ES-I3 (cell line): ENCODE data around the gene AP2S1.
A peak's percentile ranks its signal among the peaks of the same experiment; 100 is the strongest.
"Not testable (repeated sequence)": the region's sequence is repeated elsewhere in the genome, so short reads cannot be mapped to it uniquely, and the experiment has no call there.

ENCODE experiments used
- H3K36me3 ChIP-seq: 2 replicates; pipeline ENCODE4 v1.6.1; 2013; ENCODE audit warnings: mild to moderate bottlenecking, low read length, control low read depth, moderate library complexity; ENCODE audit not compliant: insufficient read depth
- H3K4me1 ChIP-seq: 2 replicates; pipeline ENCODE4 v1.6.1; 2013; ENCODE audit warnings: mild to moderate bottlenecking, control low read depth, low read length; ENCODE audit not compliant: insufficient read depth
- H3K9ac ChIP-seq: 2 replicates; pipeline ENCODE4 v1.6.1; 2013; ENCODE audit warnings: low read depth, mild to moderate bottlenecking, low read length, moderate library complexity
- H3K9me3 ChIP-seq: 2 replicates; pipeline ENCODE4 v1.6.1; 2013; ENCODE audit warnings: mild to moderate bottlenecking, low read length, moderate library complexity; ENCODE audit not compliant: control insufficient read depth, insufficient read depth

AP2S1 gene

GRCh38 chr19:46860846-46861690 lies 10.4 kb upstream of the AP2S1 start, which contains the start of gene ARHGAP35:
Gene ARHGAP35 (plus strand): TSS chr19:46860997. CDS start chr19:46918676, 57,679 bp downstream.
- Histone ChIP-seq H3K9ac (peak within 1 kb of the TSS; percentile 95), H3K36me3 (no peaks in the 10 kb centered on the region), H3K9me3 (no peaks in the 10 kb centered on the region), H3K4me1 (peaks cover 24% of the 10 kb centered on the region)

GRCh38 chr19:46860125-46860845 lies 9.6 kb upstream of the AP2S1 start:
- Histone ChIP-seq H3K9ac (peak overlapping the region; percentile 95), H3K9me3 (no peaks in the 10 kb centered on the region), H3K4me1 (peaks cover 17% of the 10 kb centered on the region), H3K36me3 (no peaks in the 10 kb centered on the region)

- Histone ChIP-seq H3K36me3 (no peaks in the 10 kb centered on the region), H3K9me3 (no peaks in the 10 kb centered on the region), H3K9ac (peak overlapping the region; percentile 46), H3K4me1 (peaks cover 11% of the 10 kb centered on the region)
These were observed 9.0 kb upstream of the AP2S1 start for GRCh38 chr19:46859637-46860124.

- H3K4me1 ChIP-seq: no peaks in the 10 kb centered on the region; the same call in 1 of the 2 replicates
- peak overlapping the region; percentile 60; the same call in 1 of the 2 replicates for H3K9ac ChIP-seq
- H3K9me3 ChIP-seq: no peaks in the 10 kb centered on the region
- no peaks in the 10 kb centered on the region for H3K36me3 ChIP-seq
These were observed 5.7 kb upstream of the AP2S1 start for GRCh38 chr19:46856062-46857022.

GRCh38 chr19:46854698-46855097 lies 4.1 kb upstream of the AP2S1 start:
- not testable (repeated sequence) for H3K9me3 ChIP-seq, H3K9ac ChIP-seq, H3K36me3 ChIP-seq, H3K4me1 ChIP-seq

GRCh38 chr19:46852830-46853229 lies 2.2 kb upstream of the AP2S1 start:
- Histone ChIP-seq H3K9ac (no peak overlapping the region), H3K36me3 (no peaks in the 10 kb centered on the region), H3K9me3 (no peaks in the 10 kb centered on the region), H3K4me1 (no peaks in the 10 kb centered on the region; the same call in 1 of the 2 replicates)

- H3K9ac ChIP-seq: peak overlapping the region; percentile 93
- no peaks in the 10 kb centered on the region for H3K9me3 ChIP-seq
- H3K36me3 ChIP-seq: peaks cover 10% of the 10 kb centered on the region; the same call in 1 of the 2 replicates
- H3K4me1 ChIP-seq: no peaks in the 10 kb centered on the region
These were observed 1.0 kb downstream of the AP2S1 start for GRCh38 chr19:46849610-46850009.

GRCh38 chr19:46848389-46848788 lies 2.3 kb downstream of the AP2S1 start:
- Histone ChIP-seq H3K9ac (no peak overlapping the region), H3K4me1 (no peaks in the 10 kb centered on the region), H3K36me3 (peaks cover 16% of the 10 kb centered on the region), H3K9me3 (no peaks in the 10 kb centered on the region)

- no peaks in the 10 kb centered on the region for H3K9me3 ChIP-seq
- no peak overlapping the region for H3K9ac ChIP-seq
- H3K4me1 ChIP-seq: no peaks in the 10 kb centered on the region
- H3K36me3 ChIP-seq: peaks cover 16% of the 10 kb centered on the region
These were observed 3.1 kb downstream of the AP2S1 start for GRCh38 chr19:46847528-46847927.

GRCh38 chr19:46845959-46846459 lies 4.6 kb downstream of the AP2S1 start:
- H3K9ac ChIP-seq: no peak overlapping the region
- H3K36me3 ChIP-seq: peaks cover 16% of the 10 kb centered on the region

GRCh38 chr19:46844067-46844489 lies 6.6 kb downstream of the AP2S1 start:
- no peaks in the 10 kb centered on the region for H3K9me3 ChIP-seq
- H3K9ac ChIP-seq: no peak overlapping the region
- peaks cover 16% of the 10 kb centered on the region for H3K36me3 ChIP-seq
- H3K4me1 ChIP-seq: no peaks in the 10 kb centered on the region

More at GRCh38 chr19:46845959-46846459, 4.6 kb downstream of the AP2S1 start:
- no peaks in the 10 kb centered on the region for H3K9me3 ChIP-seq
- no peaks in the 10 kb centered on the region for H3K4me1 ChIP-seq

- H3K36me3 ChIP-seq: peaks cover 18% of the 10 kb centered on the region
- no peaks in the 10 kb centered on the region for H3K9me3 ChIP-seq
- H3K4me1 ChIP-seq: no peaks in the 10 kb centered on the region
- no peak overlapping the region for H3K9ac ChIP-seq
These were observed 7.9 kb downstream of the AP2S1 start for GRCh38 chr19:46842791-46843190.

- H3K4me1 ChIP-seq: no peaks in the 10 kb centered on the region
- H3K9me3 ChIP-seq: no peaks in the 10 kb centered on the region
- H3K36me3 ChIP-seq: peaks cover 19% of the 10 kb centered on the region
- no peak overlapping the region for H3K9ac ChIP-seq
These were observed 9.1 kb downstream of the AP2S1 start for GRCh38 chr19:46841458-46842083.
